NCI-H69 (cell line): Measurements from ENCODE around the gene FAM193B.

Experiments used
- DNase-seq: peaks from one replicate; lab custom pipeline; 2025; lab: John Stamatoyannopoulos, UW

The FAM193B gene

GRCh38 chr5:177554474-177555111, at the start of gene FAM193B:
FAM193B (minus strand) TSS chr5:177554563; CDS start chr5:177554458, 105 bp downstream.
- DNase-seq: peak; percentile 97

DNA sequence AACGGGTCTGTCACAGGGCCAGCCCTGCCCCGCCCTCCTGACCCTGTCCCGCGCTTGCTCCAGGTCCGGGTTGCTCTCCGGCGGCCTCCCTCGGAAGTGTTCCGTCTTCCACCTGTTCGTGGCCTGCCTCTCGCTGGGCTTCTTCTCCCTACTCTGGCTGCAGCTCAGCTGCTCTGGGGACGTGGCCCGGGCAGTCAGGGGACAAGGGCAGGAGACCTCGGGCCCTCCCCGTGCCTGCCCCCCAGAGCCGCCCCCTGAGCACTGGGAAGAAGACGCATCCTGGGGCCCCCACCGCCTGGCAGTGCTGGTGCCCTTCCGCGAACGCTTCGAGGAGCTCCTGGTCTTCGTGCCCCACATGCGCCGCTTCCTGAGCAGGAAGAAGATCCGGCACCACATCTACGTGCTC, 49.8 kb upstream of the FAM193B start:
- DNase-seq: no peak

- no peak for DNase-seq
These were observed 49.3 kb upstream of the FAM193B start for GRCh38 chr5:177603631-177604030.

DNA sequence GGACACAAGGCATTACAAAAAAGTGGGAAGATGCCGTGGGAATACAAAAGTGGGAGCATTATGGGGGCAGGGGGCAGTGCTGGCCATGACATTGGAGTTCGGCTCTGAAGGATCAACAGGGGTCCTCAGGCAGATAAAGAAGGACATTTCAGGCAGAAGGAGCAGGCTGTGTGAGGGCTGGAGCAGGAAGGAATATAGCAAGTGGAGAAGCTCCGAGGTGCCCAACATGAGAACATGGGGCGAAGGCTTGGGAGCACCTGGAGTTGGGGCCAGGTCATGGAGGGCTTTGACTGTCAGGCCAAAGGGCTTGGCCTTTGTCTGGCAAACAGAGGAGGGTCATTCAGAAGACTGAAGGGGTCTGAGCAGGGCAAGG, 48.1 kb upstream of the FAM193B start:
- DNase-seq: no peak

GRCh38 chr5:177601577-177602457, 47.5 kb upstream of the FAM193B start:
- no peak for DNase-seq

- no peak for DNase-seq
These were observed 46.8 kb upstream of the FAM193B start for GRCh38 chr5:177601126-177601525.

- peak; percentile 35 for DNase-seq
These were observed 46.2 kb upstream of the FAM193B start for GRCh38 chr5:177600508-177601018.

- DNase-seq: peak; percentile 92
These were observed 45.6 kb upstream of the FAM193B start, which contains the start of gene B4GALT7 for GRCh38 chr5:177599731-177600507. B4GALT7 (plus strand) TSS chr5:177600132; CDS start chr5:177600211, 79 bp downstream.

GRCh38 chr5:177598477-177598876, 44.1 kb upstream of the FAM193B start:
- no peak for DNase-seq

- no peak for DNase-seq
These were observed 42.4 kb upstream of the FAM193B start for GRCh38 chr5:177596775-177597238.

DNA sequence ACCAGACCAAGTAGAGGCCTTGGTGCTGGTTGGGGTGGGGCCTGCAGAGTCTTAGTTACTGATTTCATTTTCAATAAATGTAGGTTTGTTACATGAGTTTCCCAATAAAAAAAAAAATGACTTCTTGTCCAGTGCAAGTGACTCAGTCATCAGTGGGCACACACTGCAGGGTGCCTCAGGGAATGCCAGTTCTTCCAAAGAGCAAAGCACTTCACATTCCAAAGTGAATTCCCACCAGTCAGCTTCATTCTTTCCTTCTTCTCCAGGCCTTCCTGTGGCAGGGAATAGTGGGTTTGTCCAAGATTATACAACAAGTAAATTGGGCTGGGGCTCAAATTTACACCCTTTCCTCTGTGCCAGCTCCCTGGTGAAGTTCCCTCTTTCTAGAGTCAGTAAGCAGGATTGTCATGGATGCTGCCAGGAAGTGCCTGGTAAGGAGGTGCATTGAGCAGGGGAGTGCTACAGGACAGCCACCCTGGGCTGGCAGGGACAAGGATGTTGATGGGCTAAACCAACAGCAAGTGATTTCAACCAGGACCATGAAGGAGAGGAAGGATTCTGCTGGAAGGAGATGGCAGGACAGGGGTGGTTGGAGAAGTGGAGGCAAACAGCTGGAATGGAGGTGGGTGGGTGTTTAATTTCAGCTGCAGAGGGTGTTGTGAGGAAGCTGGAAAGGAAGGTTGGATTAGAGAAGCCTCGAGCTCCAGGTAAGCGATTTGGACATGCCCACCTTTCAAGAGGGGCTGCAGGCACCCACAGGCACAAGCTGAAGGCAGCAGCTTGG, 41.8 kb upstream of the FAM193B start:
- DNase-seq: no peak

GRCh38 chr5:177595026-177595585, 40.7 kb upstream of the FAM193B start:
- DNase-seq: no peak

DNA sequence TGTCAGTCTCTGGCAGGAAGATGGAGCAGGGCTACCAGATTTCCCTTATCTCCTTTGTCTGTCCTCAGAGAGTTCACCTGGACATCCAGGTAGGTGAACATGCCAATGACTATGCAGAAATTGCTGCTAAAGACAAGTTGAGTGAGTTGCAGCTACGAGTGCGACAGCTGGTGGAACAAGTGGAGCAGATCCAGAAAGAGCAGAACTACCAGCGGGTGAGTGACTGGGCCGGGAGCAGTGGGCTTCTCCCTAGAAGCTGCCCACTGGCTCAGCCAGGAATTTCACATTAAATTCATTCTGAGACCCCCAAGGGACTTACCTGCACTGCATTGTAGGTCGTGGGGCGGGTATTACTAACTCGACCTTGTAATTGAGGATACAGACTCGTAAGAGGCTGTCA, 39.7 kb upstream of the FAM193B start:
- DNase-seq: no peak

DNA sequence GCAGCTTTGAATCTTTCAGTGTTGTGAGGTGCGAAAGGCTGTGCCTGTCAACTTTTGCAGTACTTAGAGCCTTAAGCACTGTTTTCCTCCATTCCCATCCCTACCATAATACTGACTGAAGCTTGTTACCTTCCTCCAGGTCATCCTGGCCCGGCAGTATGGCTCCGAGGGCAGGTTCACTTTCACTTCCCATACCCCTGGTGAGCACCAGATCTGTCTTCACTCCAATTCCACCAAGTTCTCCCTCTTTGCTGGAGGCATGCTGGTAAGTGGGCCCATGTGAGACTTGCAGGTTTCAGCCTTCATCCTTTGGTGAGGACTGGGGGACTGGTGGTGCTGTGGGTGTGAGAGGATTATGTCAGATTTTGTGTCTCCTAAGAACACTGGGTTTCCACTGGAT, 39.1 kb upstream of the FAM193B start:
- DNase-seq: no peak

DNA sequence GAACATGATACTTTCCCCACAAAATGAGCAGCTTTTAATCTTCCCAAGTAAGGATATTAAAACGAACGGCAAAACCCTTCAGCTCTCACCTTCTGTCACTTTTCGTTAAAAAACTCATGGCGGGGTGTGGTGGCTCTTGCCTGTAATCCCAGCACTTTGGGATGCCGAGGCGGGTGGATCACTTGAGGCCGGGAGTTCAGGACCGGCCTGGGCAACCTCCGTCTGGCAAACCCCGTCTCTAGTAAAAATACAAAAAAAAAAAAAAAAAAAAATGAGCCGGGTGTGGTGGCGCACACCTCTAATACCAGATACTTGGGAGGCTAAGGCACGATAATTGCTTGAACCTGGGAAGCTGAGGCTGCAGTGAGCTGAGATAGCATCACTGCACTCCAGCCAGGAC, 38.5 kb upstream of the FAM193B start:
- no peak for DNase-seq

- DNase-seq: peak; percentile 97
These were observed 37.9 kb upstream of the FAM193B start, which contains the start of gene TMED9 for GRCh38 chr5:177592010-177592834. TMED9 (plus strand) TSS chr5:177592203; CDS start chr5:177592215, 12 bp downstream.

DNA sequence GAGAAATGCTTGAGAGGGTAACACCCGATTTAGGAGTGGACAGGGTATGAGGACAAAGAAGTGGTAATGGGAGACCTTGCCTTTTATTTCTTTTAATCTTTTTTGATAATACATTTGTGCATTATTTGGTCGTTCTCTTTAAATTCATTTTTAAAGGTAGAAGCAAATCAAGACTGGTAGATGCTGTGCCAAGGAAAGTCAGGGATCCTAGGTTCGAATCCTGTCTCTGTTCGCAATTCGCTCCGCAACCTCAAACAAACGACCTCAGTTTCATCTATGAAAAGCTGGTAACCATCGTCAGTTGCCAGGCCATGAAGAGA, 37.3 kb upstream of the FAM193B start:
- DNase-seq: peak; percentile 57

GRCh38 chr5:177590406-177590805, 36.0 kb upstream of the FAM193B start:
- no peak for DNase-seq

GRCh38 chr5:177588413-177588909, 34.1 kb upstream of the FAM193B start:
- DNase-seq: peak; percentile 90

- no peak for DNase-seq
These were observed 24.0 kb upstream of the FAM193B start for GRCh38 chr5:177578316-177578715.
